IPS DF 6.9 (cell line): Measurements from ENCODE around the gene FSTL1.

Source experiments
- DNase-seq: peaks from one replicate; pipeline ENCODE4 v3.0.0-alpha.2; 2013; ENCODE audit warnings: low read depth, low spot score
- H3K27ac ChIP-seq: one replicate; pipeline ENCODE4 v1.5.1; 2013; ENCODE audit warnings: low read length, control low read depth
- H3K27me3 ChIP-seq: 2 replicates; pipeline ENCODE4 v1.6.1; 2013; ENCODE audit warnings: mild to moderate bottlenecking, low read length; ENCODE audit not compliant: control insufficient read depth, insufficient read depth
- H3K36me3 ChIP-seq: 2 replicates; pipeline ENCODE4 v1.6.1; 2013; ENCODE audit warnings: low read length; ENCODE audit not compliant: control insufficient read depth, insufficient read depth
- H3K4me1 ChIP-seq: 2 replicates; pipeline ENCODE4 v1.6.1; 2013; ENCODE audit warnings: low read length; ENCODE audit not compliant: control insufficient read depth, insufficient read depth
- H3K4me3 ChIP-seq: 2 replicates; pipeline ENCODE4 v1.5.1; 2013; ENCODE audit warnings: mild to moderate bottlenecking, low read length
- H3K9me3 ChIP-seq: 2 replicates; pipeline ENCODE4 v1.6.1; 2013; ENCODE audit warnings: low read length, inconsistent platforms; ENCODE audit not compliant: control insufficient read depth, insufficient read depth
- WGBS: extraction: QIAGEN DNeasy Blood & Tissue Kit; methylation state at CpG from one replicate; pipeline ENCODE4 v1.1.7; 2013; ENCODE audit warnings: mixed read lengths, missing lambda C conversion rate; ENCODE audit not compliant: insufficient read length, insufficient coverage; 5-methylcytosine and 5-hydroxymethylcytosine counted together

Gene FSTL1

DNA sequence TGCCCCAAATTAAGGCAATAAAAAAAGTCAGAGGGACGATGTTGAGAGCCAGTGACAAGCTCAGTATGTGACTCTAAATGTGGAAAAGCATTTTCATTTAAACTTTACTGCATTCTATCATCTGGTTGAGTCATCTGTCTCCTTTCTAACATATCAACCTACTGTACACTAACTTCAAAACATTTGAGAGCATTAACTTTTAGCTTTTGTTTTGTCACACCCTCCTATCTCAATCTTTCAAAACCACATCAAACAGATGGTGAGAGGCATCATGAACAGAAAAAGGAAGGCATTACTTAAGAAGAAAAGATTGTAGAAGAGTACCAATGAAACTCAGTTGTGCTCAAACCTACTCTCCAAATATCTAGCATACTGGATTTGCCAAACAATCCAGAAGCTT, 106.4 kb downstream of the FSTL1 start:
- WGBS: no CpG with 5 or more reads among the region's 1 CpG
- DNase-seq: no peak

More for the DNA sequence above, 106.4 kb downstream of the FSTL1 start:
- no peak overlapping the region for H3K27ac ChIP-seq
- 0 out of 2 replicates have a peak, but pooled peaks cover 1% of the 10 kb centered on the region for H3K4me1 ChIP-seq
- H3K36me3 ChIP-seq: no peaks in the 10 kb centered on the region; the same call in 1 of the 2 replicates
- H3K27me3 ChIP-seq: no peaks in the 10 kb centered on the region
- H3K9me3 ChIP-seq: no peaks in the 10 kb centered on the region
- H3K4me3 ChIP-seq: no peak overlapping the region
